Neural cell (in vitro differentiated cells): Measurements from ENCODE around the gene PRDM1. TPM values are rescaled to one million over a fixed set of nuclear protein-coding genes. Genes with fewer than 3 reads are reported as not detected.

ENCODE experiments used
- H2AFZ ChIP-seq: fragments of 200-600, 300-800 bp; sonication (generic), shearing (Covaris generic); 2 replicates; pipeline ENCODE4 v1.6.0; 2014; ENCODE audit warnings: low read depth, mild to moderate bottlenecking, antibody characterized with exemption, low read length, moderate library complexity
- H3F3A ChIP-seq: fragments of 200-600 bp; shearing (Covaris generic); 2 replicates; pipeline ENCODE4 v1.6.1; 2016; ENCODE audit warnings: mild to moderate bottlenecking, moderate library complexity, mixed read lengths, antibody characterized with exemption, low read length; ENCODE audit not compliant: insufficient read depth, poor library complexity, severe bottlenecking
- H3K27ac ChIP-seq: fragments of 200-600, 300-800 bp; sonication (generic), shearing (Covaris generic); 2 replicates; pipeline ENCODE4 v1.5.1; 2014; ENCODE audit warnings: mild to moderate bottlenecking, low read length, moderate library complexity
- H3K27me3 ChIP-seq: fragments of 300-800, 200-600 bp; sonication (generic), shearing (Covaris generic); 2 replicates; pipeline ENCODE4 v1.6.0; 2014; ENCODE audit warnings: mild to moderate bottlenecking, low read depth, low read length, moderate library complexity; ENCODE audit not compliant: insufficient read depth
- H3K36me3 ChIP-seq: fragments of 300-800, 200-600 bp; sonication (generic), shearing (Covaris generic); 2 replicates; pipeline ENCODE4 v1.5.1; 2014; ENCODE audit warnings: mild to moderate bottlenecking, antibody characterized with exemption, low read length, moderate library complexity; ENCODE audit not compliant: insufficient read depth
- H3K4me2 ChIP-seq: fragments of 300-800, 200-600 bp; sonication (generic), shearing (Covaris generic); 2 replicates; pipeline ENCODE4 v1.6.0; 2014; ENCODE audit warnings: mild to moderate bottlenecking, low read length
- H3K4me3 ChIP-seq: fragments of 300-800, 200-600 bp; sonication (generic), shearing (Covaris generic); 2 replicates; pipeline ENCODE4 v1.5.1; 2014; ENCODE audit warnings: mild to moderate bottlenecking, low read length, moderate library complexity
- H3K79me2 ChIP-seq: fragments of 200-600 bp; shearing (Covaris generic); replicated peaks from 2 replicates; pipeline ENCODE4 v1.6.0; 2014; ENCODE audit warnings: mild to moderate bottlenecking, low read length, moderate library complexity; ENCODE audit not compliant: insufficient read depth
- H3K9ac ChIP-seq: fragments of 300-800, 200-600 bp; sonication (generic), shearing (Covaris generic); 2 replicates; pipeline ENCODE4 v1.6.1; 2016; ENCODE audit warnings: mild to moderate bottlenecking, low read length, mixed read lengths
- H3K9me2 ChIP-seq: fragments of 200-600 bp; shearing (Covaris generic); 2 replicates; pipeline ENCODE4 v1.6.1; 2016; ENCODE audit warnings: mild to moderate bottlenecking, low read length, mixed read lengths; ENCODE audit not compliant: insufficient read depth
- H3K9me3 ChIP-seq: fragments of 200-600, 300-800 bp; sonication (generic), shearing (Covaris generic); 2 replicates; pipeline ENCODE4 v1.6.1; 2016; ENCODE audit warnings: mild to moderate bottlenecking, mixed run types, low read length, moderate library complexity, mixed read lengths
- H4K20me1 ChIP-seq: fragments of 200-600 bp; shearing (Covaris generic); 2 replicates; pipeline ENCODE4 v1.6.1; 2016; ENCODE audit warnings: mild to moderate bottlenecking, mixed run types; ENCODE audit not compliant: insufficient read depth
- CTCF ChIP-seq: fragments of 450-650 bp; IDR thresholded peaks from 2 replicates; pipeline ENCODE4 v1.5.1; 2014; ENCODE audit warnings: antibody characterized with exemption, mild to moderate bottlenecking, moderate library complexity; ENCODE audit not compliant: poor library complexity, severe bottlenecking
- EP300 ChIP-seq: fragments of 450-650 bp; conservative IDR thresholded peaks from 2 replicates; pipeline ENCODE4 v1.6.1; 2014; ENCODE audit warnings: antibody characterized with exemption, mild to moderate bottlenecking, moderate library complexity; ENCODE audit not compliant: poor library complexity, severe bottlenecking
- EZH2 ChIP-seq: fragments of 200-600, 300-800 bp; shearing (Covaris generic), sonication (generic); IDR thresholded peaks from 2 replicates; pipeline ENCODE4 v1.6.1; 2014; ENCODE audit warnings: antibody characterized with exemption, low read length, borderline replicate concordance, mild to moderate bottlenecking; ENCODE audit not compliant: insufficient read depth, poor library complexity, severe bottlenecking
- MXI1 ChIP-seq: fragments of 450-650 bp; conservative IDR thresholded peaks from 2 replicates; pipeline ENCODE4 v1.6.1; 2014; ENCODE audit warnings: antibody characterized with exemption, mild to moderate bottlenecking; ENCODE audit not compliant: poor library complexity, severe bottlenecking
- POLR2AphosphoS5 ChIP-seq: IDR thresholded peaks from 2 replicates; pipeline ENCODE4 v1.6.1; 2012
- RAD21 ChIP-seq: fragments of 450-650 bp; conservative IDR thresholded peaks from 2 replicates; pipeline ENCODE4 v1.6.1; 2014; ENCODE audit warnings: antibody characterized with exemption, mild to moderate bottlenecking, moderate library complexity
- REST ChIP-seq: IDR thresholded peaks from 2 replicates; pipeline ENCODE4 v1.6.1; 2012; ENCODE audit warnings: borderline replicate concordance
- SMC3 ChIP-seq: fragments of 450-650 bp; conservative IDR thresholded peaks from 2 replicates; pipeline ENCODE4 v1.6.1; 2014; ENCODE audit warnings: antibody characterized with exemption, mild to moderate bottlenecking, moderate library complexity; ENCODE audit not compliant: poor library complexity
- TAF1 ChIP-seq: IDR thresholded peaks from 2 replicates; pipeline ENCODE4 v1.6.1; 2012; ENCODE audit warnings: low read depth
- polyA plus RNA-seq: library from polyadenylated mRNA; depleted of rRNA; stranded (reverse); fragments of >200 nt; gene quantifications from 2 replicates; pipeline ENCODE4 v1.2.3, GENCODE V29; 2014

The PRDM1 gene
- polyA plus RNA-seq, 1 donor from 2014 or later = 0.09 TPM

- TF ChIP-seq EZH2 = no peak
- TF ChIP-seq RAD21 = no peak
- TF ChIP-seq POLR2AphosphoS5 = no peak
- TF ChIP-seq MXI1 = no peak
- no peak for TF ChIP-seq EP300
- no peak for TF ChIP-seq SMC3
- no peak for TF ChIP-seq REST
- no peak for TF ChIP-seq CTCF
- TF ChIP-seq TAF1 = no peak
- Histone ChIP-seq H3K27me3 (no peaks in the 10 kb centered on the region), H4K20me1 (no peaks in the 10 kb centered on the region), H3K9ac (no peak overlapping the region), H2AFZ (no peak overlapping the region), H3K4me3 (no peak overlapping the region), H3K36me3 (no peaks in the 10 kb centered on the region), H3K27ac (no peak overlapping the region), H3K9me2 (no peaks in the 10 kb centered on the region), H3K9me3 (no peaks in the 10 kb centered on the region), H3K4me2 (no peak overlapping the region), H3K79me2 (no peaks in the 10 kb centered on the region), H3F3A (no peaks in the 10 kb centered on the region)
These were observed 59.0 kb downstream of the PRDM1 start for GRCh38 chr6:106145144-106145543.

GRCh38 chr6:106145741-106146227 is 59.6 kb downstream of the PRDM1 start:
- H2AFZ ChIP-seq = no peak overlapping the region

More at GRCh38 chr6:106145741-106146227, 59.6 kb downstream of the PRDM1 start:
- H3F3A ChIP-seq = no peaks in the 10 kb centered on the region
- H3K4me2 ChIP-seq = no peak overlapping the region
- no peak overlapping the region for H3K9ac ChIP-seq
- no peak for TF ChIP-seq TAF1
- TF ChIP-seq REST = no peak
- no peak for TF ChIP-seq EP300
- TF ChIP-seq POLR2AphosphoS5 = no peak
- TF ChIP-seq CTCF = no peak
- no peak for TF ChIP-seq MXI1
- no peak for TF ChIP-seq SMC3
- TF ChIP-seq RAD21 = no peak
- no peak for TF ChIP-seq EZH2
- H3K27ac ChIP-seq = no peak overlapping the region
- no peaks in the 10 kb centered on the region for H3K27me3 ChIP-seq
- H3K9me2 ChIP-seq = no peaks in the 10 kb centered on the region
- no peak overlapping the region for H3K4me3 ChIP-seq
- H4K20me1 ChIP-seq = no peaks in the 10 kb centered on the region
- H3K36me3 ChIP-seq = no peaks in the 10 kb centered on the region
- H3K79me2 ChIP-seq = no peaks in the 10 kb centered on the region
- no peaks in the 10 kb centered on the region for H3K9me3 ChIP-seq
